Renal cortical epithelial cell (primary cell): ENCODE data around the gene UCP2. TPM values are rescaled to one million over a fixed set of nuclear protein-coding genes. Genes with fewer than 3 reads are reported as not detected.

ENCODE experiments used
- DNase-seq: peaks from one replicate; pipeline ENCODE4 v3.0.0-alpha.2; 2011; ENCODE audit warnings: low read depth
- total RNA-seq: library from RNA; depleted of rRNA; stranded (reverse); fragments of >200 nt; gene quantifications from 2 replicates; pipeline ENCODE4 v1.2.3, GENCODE V29; 2014

UCP2 gene
- total RNA-seq, result 13.7 and 48.6 TPM in 2 replicates

- no peak for DNase-seq
Observed at GRCh38 chr11:73982595-73982989, at the start of gene UCP2. Gene UCP2 (minus strand): TSS chr11:73982843. CDS start chr11:73978378, 4,465 bp downstream.

GRCh38 chr11:74030723-74031676 is 48.4 kb upstream of the UCP2 start:
- DNase-seq, result no peak

GRCh38 chr11:74025467-74026166 is 43.0 kb upstream of the UCP2 start:
- DNase-seq, result peak; percentile 89

GRCh38 chr11:74024261-74025029 is 41.8 kb upstream of the UCP2 start:
- peak; percentile 69 for DNase-seq

- DNase-seq, result no peak
Observed at GRCh38 chr11:74023276-74023675, 40.6 kb upstream of the UCP2 start.

- no peak for DNase-seq
Observed at GRCh38 chr11:74022546-74022945, 39.9 kb upstream of the UCP2 start.

- no peak for DNase-seq
Observed at GRCh38 chr11:74021998-74022397, 39.4 kb upstream of the UCP2 start.

GRCh38 chr11:74020539-74020938 is 37.9 kb upstream of the UCP2 start:
- no peak for DNase-seq

- peak; percentile 21 for DNase-seq
Observed at GRCh38 chr11:74019860-74020259, 37.2 kb upstream of the UCP2 start.

- peak; percentile 34 for DNase-seq
Observed at GRCh38 chr11:74019104-74019738, 36.6 kb upstream of the UCP2 start.

- DNase-seq, result peak; percentile 90
Observed at GRCh38 chr11:74018331-74019005, 35.8 kb upstream of the UCP2 start.

- no peak for DNase-seq
Observed at GRCh38 chr11:74017631-74018030, 35.0 kb upstream of the UCP2 start.

GRCh38 chr11:74015919-74016684 is 33.5 kb upstream of the UCP2 start:
- DNase-seq, result no peak

- no peak for DNase-seq
Observed at GRCh38 chr11:74014880-74015279, 32.2 kb upstream of the UCP2 start.

GRCh38 chr11:74013141-74013540 is 30.5 kb upstream of the UCP2 start:
- DNase-seq, result no peak

- no peak for DNase-seq
Observed at GRCh38 chr11:74012074-74012809, 29.6 kb upstream of the UCP2 start.

- DNase-seq, result no peak
Observed at GRCh38 chr11:74011360-74012073, 28.9 kb upstream of the UCP2 start.

- DNase-seq, result no peak
Observed at GRCh38 chr11:74010306-74011300, 28.0 kb upstream of the UCP2 start.
